HG03196 (cell line): ENCODE measurements around the gene DNAH9.

Source experiments
- ATAC-seq: cut with Tn5 transposase; IDR thresholded peaks from one replicate; pipeline ENCODE4 v1.9.1; 2021; ENCODE audit not compliant: unreplicated experiment

Gene DNAH9

DNA sequence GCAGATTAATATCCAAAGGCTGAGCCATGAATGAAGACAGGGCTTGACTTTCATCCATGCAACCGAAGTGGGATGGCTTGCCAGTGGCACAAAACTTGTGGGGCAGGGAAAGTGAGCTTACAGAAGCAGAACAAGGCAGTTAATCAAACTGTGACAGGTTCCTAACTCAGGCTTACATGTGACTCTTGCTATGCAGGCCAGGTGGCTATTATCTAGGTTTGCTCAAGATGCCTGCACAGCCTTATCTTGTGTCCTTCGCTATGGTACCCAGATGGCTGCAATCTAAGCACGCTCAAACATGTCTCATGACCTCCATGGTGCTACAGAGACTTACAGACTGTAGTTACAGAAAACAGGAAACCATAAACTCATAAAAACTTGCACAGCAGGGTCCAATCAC, 8.6 kb upstream of the DNAH9 start:
- no peak for ATAC-seq

GRCh38 chr17:11601661-11602060, 3.4 kb downstream of the DNAH9 start:
- no peak for ATAC-seq

GRCh38 chr17:11608396-11608795, 10.1 kb downstream of the DNAH9 start:
- ATAC-seq: no peak

DNA sequence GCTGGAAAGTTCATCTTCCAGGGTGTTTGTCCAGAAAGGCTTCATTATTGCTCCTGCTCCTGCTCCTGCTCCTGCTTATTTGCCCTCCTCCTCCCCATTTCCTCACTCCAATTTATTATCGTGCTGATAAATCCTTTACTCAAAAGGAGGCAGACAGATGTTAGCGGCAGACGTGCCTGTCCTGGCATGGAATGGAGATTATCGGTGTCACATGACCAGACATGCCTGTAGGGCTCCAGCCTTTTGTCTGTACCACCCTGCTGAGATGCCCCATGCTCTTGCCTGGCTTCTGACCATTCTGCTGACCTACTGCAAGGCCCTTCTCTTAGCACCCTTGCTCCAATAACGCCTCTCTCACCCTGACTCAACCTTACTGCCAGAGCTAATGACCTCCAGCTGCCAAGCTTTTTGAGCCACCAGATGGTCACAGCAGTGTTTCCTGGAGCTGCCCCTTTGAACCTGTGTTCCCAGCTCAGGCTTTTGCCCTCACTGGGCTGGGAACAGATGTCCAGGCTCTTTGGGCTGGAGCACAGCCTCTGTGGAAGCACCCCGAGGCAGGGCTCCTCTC, 12.8 kb downstream of the DNAH9 start:
- ATAC-seq: no peak

DNA sequence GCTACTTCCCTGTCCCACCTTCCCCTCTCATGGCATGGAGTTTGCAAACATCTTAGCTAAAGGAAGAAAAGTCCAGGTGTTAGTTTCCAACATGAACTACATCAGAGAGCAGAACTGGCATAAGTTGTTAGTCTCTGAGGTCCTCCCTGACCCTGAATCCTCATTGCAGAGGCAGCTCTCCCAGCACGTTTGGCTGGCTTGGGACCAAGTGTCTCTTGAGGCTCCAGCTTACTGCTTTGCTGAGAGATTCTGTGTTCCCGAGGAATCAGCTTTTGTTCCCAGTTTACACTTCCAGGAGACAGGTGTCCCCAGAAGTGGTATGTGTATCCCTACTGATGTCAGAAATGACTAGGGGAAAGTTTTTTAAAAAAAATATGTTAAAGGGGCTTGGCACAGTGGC, 14.7 kb downstream of the DNAH9 start:
- ATAC-seq: no peak

DNA sequence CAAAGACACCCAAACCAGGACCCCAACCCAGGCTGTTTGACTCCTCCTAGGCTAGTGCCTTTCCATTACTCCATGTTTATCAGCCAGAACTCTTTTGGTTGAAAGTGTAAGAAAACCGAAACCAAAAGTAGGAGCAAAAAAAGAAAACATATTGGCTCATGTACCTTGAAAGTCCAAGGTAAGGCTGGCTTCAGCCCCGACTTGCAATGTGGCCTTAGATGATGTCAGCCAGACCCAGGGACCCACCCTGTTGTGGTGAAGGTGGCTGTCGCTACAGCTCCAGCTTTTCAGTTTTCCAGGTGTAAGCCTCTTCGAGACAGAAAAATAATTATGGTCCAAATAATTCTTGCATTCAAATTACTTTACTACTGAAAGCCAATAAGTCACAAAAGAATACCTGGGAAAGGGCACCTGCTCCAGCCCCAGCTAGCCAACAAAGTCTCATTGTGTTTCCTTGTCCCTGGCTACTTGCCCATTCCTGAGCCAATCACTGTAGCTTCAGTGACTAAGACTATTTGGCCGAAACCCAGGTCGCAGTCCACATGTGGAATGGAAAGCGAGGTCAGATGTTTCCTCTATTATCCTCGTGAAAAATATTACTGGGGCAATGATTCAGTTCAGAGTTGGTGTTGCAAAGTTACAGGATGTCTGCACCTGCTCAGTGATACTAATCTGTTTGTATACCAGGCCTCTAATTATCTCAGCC, 20.7 kb downstream of the DNAH9 start:
- no peak for ATAC-seq

DNA sequence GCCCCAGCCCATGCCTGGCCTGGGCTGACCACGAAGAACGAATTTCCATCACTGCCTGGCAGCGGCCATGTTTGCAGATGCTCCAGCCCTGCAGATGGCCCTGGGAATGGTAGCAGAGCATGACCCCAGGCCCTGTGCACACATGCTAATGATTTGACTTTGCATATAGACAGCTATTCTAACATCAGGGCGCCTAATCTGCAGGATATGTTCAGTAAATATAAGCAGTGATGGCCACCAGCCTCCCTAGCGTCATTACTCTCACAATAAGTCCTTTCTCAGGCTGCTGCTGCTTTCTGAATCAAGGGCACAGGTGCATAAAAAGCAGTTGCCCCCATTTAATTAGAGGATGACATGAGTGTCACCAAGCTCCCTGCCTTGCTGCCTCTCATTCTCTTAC, 24.2 kb downstream of the DNAH9 start:
- no peak for ATAC-seq

GRCh38 chr17:11624976-11625375, 26.7 kb downstream of the DNAH9 start:
- ATAC-seq: no peak

DNA sequence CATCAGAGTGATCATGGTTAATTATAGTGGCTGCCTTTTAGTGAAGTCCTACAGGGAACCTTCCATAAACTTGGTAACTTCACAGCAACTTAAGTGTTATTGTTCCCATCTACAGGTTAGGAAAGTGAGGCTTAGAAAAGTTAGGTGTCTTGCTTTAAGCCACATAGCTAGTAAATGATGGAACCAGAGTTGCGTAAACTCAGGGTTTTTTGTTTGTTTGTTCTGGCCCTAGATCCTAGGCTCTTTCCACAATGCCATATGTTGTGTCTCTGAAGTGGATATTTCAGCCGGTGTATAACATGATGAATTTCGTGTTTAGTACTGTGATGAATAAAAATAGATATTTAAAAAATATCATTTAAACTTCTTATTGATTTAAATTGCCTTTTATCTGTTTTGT, 27.6 kb downstream of the DNAH9 start:
- ATAC-seq: no peak

DNA sequence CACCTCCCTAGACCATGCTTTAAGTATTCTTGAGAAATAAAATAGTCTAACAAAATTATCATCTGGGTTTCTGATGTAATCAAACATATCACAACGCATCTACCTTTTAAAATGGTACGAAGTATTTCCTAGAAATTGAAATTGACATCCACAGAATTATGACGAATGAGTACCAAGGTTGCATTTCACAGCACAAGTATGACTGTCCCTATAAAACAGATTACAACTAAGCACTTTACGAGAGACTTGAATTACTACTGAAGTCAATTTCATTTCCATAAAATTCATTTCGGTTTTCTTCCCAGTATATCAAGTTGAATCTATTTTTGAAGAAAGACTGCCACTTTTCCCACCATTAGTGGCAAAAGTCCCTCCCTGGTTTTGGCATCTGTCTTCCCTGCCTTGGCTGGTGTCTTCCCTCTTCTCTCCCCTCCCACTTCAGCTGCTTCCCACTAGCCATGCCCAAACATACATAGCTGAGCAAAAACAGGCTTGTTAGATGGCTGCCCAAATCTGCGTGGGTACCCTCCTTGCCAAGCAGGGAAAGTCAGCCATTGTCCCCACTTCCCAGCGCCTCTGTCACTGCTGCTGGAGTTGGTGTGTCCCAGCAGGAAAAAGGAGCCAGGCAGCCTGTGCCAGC, 29.2 kb downstream of the DNAH9 start:
- ATAC-seq: no peak

DNA sequence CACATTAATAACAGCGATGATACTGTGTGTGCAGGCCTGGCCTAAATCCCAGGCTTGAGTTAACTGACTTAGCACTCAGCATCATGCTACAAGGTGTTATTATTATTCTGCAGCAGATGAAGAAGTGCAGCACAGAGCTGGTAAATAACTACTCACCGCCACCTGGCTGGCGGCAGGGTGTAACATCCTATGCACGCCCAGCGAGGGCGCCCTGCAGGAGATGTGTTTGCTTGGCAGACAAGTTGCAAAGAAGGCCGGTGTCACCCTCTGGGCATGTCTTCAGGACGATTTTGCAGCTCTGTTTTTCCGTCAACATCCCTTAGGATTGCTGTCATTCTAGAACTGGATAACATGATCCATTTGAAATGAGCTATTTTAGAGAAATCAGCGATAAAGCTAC, 30.1 kb downstream of the DNAH9 start:
- ATAC-seq: no peak

DNA sequence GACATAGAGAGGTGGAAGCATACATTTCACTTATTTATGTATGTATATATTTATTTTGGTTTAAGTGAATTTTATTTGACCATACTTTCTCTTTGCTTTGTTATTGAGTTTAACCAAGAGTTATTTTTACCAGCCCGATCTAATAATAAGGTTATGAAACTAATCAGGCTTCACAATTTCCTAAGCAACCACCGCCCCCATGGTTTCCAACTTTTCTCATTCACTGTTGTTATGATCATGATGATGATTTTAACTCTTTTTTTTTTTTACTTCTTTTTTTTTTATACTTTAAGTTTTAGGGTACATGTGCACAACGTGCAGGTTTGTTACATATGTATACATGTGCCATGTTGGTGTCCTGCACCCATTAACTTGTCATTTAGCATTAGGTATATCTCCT, 30.6 kb downstream of the DNAH9 start:
- ATAC-seq: no peak

DNA sequence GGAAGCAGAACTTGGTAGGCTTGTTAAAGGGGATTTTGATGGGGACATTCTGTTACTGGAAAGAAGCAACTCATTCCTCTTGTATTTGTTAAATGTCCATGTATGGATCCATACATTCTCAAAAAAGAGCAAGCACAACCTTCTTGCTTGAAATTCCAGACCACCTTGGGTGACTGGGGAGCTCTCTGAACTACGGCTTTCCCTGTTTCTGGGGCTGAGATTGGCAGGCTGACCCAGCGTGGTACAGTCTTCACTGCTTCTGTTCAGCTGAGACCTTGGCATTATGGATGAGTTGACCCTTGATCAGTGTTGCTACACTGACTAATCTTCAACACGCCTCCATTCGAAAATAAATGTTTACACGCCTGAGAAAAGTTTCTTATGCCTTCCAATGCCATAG, 38.5 kb downstream of the DNAH9 start:
- no peak for ATAC-seq

GRCh38 chr17:11637796-11638195, 39.5 kb downstream of the DNAH9 start:
- no peak for ATAC-seq

- ATAC-seq: no peak
These were observed 40.5 kb downstream of the DNAH9 start for GRCh38 chr17:11638700-11639265.

GRCh38 chr17:11639736-11640462, 41.6 kb downstream of the DNAH9 start:
- ATAC-seq: no peak

GRCh38 chr17:11640463-11640814, 42.2 kb downstream of the DNAH9 start:
- ATAC-seq: no peak

DNA sequence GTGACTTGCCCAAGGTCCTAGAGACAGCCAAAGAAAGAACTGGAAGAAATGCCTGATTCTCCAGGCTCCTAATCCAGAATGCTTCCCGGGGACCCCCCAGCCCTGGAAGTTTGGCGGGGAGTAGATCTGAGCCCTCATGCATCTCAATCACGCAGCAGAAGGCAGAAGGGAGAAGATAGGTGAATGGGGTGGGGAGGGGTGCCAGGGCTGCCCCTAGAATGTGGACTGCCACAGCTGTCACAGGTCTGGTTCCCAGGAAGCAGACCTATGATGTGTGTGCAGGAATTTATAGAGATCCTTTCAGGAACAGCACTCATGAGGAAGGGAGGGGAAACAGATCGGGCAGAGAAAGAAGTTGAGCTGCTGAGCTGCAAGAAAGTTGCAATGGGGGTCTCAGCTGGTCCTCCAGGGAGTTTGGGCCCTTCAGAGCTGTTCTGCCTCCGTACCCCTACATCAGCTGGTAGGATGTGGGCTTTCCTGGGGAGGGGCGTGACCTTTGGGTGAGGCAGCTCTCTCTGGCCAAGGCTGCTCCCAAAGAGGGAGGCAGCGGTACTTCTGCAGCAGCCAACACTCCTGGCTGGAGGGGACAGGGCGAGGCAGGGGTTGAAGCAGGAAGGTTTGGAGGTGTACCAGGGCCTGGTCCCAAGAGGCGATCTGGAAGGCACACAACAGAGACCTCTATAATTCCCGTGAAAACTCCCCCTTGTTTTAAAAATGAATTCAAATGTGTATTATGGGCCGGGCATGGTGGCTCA, 43.4 kb downstream of the DNAH9 start:
- ATAC-seq: no peak

DNA sequence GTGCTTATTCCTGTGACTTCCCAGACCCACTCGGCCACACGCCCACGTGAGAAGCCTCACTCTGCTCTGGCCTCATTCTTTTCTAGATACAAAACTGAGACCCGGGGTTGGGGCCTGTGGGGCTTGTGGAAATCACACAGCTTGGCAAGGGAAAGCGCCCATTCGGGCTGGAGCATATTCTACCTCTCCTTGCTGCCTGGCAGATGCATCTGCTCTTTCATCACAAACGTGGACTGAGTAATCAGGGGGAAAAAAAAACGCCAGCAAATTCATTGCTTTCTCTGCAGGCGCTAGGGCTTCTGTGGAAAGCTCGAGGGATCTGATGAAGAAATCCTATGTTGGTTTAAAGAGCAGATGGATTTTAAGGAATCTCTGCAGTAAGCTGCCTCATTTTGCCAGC, 44.4 kb downstream of the DNAH9 start:
- ATAC-seq: no peak

GRCh38 chr17:11643851-11644250, 45.6 kb downstream of the DNAH9 start:
- ATAC-seq: no peak
